ENCODE data around the gene TRNP1. TPM values are rescaled to one million over a fixed set of nuclear protein-coding genes. Genes with fewer than 3 reads are reported as not detected.
A peak's percentile ranks its signal among the peaks of the same experiment; 100 is the strongest.

Gene TRNP1
- total RNA-seq, 1 experiment from 2014 or later = 1.1 TPM

DNA sequence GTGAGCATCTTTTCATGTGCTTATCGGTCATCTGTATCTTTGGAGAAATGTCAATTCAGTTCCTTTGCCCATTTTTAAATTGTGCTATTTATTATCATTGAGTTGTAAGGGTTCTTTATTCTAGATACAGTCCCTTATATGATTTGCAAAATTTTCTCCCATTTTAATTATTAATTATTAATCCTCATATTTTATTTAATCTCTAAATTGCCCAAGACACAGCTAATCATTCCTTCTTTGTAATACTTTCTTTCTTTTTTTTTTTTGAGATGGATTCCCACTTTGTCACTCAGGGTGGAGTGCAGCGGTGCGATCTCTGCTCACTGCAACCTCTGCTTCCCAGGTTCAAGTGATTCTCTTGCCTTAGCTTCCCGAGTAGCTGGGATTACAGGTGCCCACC, 32.2 kb downstream of the TRNP1 start:
- DNase-seq (ENCODE audit: extremely low read depth, low read depth) = no peak

DNA sequence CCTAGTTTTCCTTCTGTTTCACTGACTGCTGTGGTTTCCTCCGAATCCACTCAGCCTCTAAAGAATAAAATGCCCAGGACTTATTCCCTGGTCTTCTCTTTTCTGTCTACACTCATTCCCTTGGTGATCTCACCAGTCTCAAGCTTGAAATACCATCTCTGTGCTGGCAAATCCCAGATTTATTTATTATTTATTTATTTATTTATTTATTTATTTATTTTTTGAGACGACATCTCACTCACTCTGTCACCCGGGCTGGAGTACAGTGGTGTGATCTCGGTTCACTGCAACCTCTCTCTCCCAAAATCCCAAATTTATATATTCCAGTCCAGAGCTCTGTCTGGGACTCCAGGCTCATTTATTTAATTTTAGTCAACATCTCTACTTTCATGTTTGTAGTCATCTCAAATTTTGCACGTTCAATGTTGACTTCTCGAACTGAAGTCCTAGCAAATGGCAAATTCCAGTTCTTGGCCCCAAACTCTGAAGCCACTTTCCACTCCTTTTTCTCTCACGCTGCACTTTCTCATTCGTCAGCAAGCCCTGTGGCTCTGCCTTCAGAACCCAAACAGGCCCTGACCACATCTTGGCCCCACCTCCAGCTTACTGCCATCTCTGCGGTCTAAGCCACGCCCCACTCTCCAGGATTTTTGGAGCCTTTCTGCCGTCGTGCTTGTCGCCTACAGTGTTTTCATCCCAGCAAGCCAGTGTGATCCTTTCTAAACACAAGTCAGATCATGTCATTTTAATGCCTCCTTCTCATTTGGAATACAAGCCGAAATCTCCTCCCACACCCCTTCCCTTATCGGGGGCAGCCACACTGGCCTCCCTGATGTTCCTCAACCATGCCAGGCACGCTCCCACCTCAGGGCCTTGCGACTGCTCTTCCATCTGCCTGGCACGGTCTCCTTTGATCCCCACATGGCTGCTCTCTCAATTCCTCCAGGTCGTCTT, 33.4 kb downstream of the TRNP1 start:
- no peak for DNase-seq (ENCODE audit: extremely low read depth, low read depth)

DNA sequence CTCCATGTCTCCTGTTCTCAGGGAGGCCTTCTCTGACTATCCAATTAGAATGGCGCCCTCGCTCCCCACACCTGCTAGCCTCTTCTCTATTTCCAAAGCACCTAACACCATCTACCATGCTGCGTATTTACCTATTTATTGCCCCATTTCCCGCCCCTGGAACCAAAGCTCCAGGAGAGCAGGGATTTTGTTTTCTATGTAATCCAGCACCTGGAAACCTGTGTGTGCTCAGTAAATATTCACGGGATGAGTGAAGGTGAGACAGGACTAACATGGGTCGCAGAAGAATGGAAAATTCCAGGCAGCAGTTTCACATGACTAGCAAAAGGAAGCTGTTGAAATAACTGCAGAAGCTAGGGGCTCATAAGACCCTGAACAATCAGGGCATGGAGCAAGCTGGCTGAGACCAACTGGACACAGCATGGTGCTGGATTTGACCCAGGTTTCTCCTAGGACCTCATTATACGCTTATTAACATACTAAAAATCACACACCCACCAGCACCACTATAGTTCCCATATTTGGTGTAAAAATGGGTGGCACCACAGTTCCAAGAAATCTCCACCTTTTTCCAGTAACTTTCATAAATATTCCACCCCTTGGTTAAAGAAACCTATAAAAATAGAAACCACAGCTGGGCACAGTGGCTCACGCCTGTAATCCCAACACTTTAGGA, 34.2 kb downstream of the TRNP1 start:
- no peak for DNase-seq (ENCODE audit: extremely low read depth, low read depth)

DNA sequence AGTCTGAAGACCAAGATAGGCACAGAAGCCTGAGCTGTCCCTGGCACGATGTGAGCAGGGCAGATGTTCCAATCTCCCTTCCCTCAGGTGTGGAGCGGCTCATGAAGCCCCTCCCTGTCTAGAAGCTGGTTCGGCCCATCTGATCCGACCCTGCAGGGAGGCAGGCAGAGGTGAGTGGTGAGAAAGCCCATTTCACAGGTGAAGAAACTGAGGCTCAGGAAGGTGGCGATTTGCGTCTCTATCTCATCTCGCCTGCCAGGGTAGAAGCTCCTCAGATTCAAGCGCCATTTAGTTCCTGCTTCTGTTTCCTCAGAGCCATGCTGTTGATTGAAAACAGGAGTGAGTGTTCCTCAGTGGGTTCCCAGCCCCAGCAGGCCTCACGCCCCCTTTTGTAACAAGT, 36.0 kb downstream of the TRNP1 start:
- no peak for DNase-seq (ENCODE audit: extremely low read depth, low read depth)

DNA sequence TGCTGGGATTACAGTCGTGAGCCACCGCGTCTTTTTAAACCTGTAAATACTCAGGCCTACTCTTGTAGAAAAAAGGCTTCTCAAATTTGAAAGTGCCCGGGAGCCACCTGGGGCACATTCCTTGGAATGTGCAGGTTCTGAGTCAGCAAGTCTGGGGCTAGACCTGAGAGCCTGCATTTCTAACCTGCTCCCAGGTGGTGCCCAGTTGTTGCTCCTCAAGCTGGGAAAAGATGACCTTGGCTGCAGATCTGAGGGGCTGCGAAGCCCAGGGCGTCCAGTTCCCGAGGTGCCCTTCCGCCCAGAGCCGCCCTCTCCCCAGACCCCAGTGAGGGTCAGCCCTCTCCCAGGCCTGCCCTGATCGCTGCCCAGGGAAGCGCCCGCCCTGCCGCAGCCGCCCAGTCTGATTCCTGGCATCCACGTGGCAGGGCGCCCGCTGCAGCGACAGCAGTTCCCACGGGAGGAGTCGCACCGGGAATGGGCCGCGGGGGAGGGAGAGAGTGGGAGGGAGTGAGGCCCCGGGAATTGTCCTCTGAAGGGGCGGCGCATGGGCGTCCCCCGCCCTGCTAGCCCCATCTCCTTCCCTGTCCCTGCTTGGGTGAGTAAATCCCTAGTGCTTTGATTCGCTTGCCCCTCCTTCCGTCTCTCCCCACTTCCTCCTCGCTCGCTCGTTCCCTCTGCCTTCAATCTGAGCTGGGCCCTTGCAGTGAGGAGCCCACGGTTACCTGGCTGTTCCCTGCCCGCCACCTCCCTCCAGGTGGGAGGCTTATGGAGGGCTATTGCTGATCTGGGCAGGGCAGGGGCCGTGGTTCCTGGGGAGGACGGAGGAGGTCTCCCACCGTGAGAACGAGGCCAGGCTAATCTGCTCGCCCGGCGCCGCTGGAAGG, 38.0 kb downstream of the TRNP1 start:
- no peak for DNase-seq (ENCODE audit: extremely low read depth, low read depth)

DNA sequence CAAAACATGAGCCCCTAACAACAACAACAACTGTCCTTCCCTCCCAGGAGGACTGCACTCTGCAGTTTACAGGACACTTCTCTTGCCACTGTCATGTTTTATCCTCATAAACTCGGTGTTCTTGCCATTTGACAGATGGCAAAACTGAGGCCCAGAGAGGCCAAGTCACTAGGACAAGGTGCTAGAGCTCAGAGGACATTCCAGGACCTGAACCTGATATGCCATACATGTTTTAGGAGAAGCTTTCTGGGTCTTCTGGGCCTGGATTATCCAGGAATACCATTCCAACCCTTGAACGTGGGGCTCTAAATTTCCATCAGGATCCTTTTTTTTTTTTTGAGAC, 38.6 kb downstream of the TRNP1 start:
- no peak for DNase-seq (ENCODE audit: extremely low read depth, low read depth)

DNA sequence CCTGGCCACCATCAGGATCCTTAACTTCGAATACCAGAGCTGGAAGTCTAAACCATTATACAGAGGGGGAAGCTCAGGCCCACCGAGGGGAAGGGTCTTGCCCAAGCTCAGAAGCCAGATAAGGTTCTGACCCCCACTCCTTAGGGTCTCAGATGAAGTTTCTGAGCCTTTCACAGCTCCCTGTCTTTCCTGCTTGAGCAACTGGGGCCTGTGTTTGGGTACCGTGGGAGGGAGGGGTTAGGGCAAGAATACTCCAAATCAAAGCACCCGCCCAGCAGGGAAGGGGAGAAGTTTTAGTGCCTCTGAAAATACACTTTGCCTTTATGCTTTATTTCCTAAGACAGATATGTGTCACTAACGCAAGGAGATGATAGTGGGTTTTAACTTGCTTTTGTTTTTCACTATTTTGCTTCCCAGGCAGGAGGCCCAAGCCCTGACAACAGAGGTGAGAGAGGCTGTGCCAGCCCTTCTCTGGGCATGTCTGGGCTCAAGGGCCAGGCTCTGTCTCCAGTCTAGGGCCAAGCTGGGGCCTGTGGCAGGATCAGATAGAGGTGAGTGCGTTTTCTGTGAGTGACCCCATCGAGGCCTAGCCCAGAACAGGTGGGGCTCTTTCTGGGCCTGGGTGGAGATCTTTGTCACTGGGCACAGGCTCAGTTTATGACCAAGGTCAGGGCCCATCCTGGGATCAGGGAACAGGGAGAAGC, 39.7 kb downstream of the TRNP1 start:
- DNase-seq (ENCODE audit: extremely low read depth, low read depth) = no peak

DNA sequence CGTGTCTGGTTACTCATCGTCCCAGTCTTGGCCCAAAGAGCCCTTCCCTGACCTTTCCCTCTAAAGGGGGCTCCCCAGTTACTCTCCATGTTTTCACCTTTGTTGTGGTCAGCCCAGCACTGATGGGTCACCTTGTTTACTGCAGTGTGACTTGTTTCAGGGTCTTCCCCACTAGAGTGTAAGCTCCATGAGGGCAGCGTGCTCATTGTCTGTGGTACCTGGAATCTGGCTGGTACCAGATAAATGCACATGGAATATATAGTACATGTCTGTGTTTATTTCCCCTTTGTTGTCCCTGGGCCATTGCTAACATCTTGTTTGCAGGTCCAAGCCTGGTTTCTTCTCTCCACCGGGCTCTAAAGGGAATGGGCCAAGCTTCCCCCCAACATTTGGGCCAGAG, 41.9 kb downstream of the TRNP1 start:
- no peak for DNase-seq (ENCODE audit: extremely low read depth, low read depth)

DNA sequence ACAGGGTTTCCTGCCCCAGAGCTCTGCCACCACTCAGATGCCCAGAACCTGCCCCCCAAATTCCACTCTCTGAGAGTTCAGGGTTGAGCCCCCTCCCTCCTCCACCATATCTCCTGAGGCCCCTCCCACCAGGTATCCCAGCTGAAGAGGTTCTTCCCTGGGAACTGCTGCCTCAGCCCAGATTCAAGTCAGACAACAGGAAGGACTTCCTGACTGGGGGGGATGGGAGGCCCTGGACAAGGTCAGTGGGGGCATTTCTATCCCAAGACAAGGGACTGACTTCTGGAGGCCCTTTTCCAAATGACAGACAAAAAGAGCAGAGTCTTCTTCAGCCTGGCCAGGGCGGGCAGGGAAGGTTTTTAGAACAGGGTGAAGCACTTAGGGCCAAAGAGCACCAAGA, 43.2 kb downstream of the TRNP1 start:
- DNase-seq (ENCODE audit: extremely low read depth, low read depth) = no peak

DNA sequence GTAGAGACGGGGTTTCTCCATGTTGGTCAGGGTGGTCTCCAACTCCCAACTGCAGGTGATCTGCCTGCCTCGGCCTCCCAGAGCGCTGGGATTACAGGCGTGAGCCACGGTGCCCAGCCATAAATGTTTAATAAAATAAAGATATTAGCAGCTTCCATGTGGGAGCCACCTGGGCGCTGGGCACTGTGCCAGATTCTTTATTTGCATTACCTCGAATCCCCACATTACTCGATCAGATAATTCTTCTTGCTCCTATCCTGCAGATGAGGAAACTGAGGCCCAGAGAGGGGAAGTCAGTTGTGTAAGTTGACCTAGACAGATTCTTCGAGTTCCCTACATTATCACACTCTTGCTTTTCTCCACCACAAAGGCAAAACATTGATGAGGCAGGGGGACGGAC, 44.0 kb downstream of the TRNP1 start:
- DNase-seq (ENCODE audit: extremely low read depth, low read depth) = no peak

DNA sequence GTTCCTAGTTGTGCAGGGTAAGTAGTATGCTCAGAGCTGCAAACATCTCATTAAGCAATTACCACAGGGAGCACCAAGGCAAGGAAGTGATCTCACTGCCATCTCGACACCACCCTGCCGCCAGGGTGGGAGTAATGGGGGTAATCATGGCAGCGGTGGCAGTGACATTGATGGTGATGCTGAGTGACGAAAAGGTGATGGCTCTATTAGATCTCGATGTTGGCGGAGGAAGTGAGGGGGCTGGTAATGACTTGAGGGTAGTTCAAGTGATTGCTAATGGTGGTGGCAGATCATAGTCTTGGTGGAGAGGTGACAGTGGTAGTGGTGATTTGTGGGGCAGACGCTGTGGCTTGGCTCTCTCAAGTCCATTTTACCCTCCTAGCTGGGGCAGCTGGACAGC, 44.5 kb downstream of the TRNP1 start:
- no peak for DNase-seq (ENCODE audit: extremely low read depth, low read depth)

DNA sequence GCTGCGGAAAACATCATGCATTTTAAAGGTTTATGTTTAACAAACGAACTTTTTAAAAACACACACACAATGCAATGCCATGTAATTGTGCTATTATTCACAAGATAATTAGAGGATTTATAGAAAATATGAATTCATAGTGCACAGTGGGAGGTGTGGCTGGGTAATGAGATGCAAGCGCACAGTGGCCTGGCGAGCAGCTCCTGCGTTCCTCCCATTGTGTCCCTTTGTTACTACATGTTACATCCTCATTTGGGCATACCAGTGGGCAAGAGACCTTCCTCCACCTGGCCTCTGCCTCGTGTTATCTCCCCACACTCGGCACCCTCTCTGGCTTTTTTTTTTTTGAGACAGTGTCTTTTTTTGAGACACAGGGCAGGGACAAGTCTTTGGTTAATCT, 49.2 kb downstream of the TRNP1 start:
- no peak for DNase-seq (ENCODE audit: extremely low read depth, low read depth)

DNA sequence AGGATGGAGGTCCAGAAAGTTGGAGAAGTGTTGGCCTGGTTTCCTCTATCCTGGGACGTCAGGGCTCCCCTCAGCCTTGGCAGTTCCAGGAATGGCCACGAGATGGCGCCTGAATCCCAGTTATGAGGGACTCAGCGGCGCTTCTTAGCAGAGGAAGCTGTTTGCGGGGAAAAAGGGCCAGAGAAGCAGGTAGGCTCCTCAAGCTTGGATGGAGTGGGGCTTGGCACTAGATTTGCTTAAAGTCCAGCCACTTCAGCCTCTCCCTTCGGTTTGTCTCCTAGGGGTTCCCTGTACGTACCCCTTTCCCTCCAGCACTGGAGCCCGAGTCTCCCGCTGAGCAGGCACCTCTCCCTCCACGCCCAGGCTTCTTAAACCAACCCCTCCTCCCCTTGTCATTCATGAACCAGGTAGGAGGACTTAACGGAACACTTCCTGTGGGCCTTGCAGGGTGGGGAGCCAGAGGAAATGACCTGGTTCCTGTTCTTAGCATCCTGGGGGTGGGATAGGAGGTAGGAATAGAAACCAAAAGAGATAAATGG, 51.2 kb downstream of the TRNP1 start:
- peak; percentile 78 for DNase-seq (ENCODE audit: extremely low read depth, low read depth)

DNA sequence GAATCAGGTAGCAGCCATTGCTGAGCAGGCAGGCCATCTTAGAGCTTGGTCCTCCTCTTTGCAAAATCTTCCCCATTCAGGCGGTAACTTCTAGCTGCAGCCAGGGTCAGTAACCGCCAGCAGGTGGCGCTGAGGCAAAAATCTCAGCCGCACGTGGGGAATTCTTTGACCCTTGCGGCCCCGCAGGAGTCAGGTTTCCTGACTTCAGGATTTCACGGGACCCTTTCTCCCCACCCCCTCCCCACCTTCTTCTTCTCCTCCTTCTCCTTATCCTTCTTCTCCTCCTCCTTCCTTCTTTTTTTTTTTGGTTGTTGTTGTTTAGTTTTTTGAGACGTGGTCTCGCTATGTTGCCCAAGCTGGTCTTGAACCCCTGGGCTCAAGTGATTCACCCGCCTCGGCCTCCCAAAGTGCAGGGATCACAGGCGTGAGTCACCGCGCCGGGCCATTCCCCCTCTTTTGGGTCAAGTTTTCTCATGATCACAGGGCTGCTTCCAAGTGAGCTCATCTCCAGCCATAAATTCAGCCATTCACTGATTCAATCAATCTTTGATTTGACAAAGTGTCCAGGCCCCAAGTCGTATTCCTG, 52.6 kb downstream of the TRNP1 start:
- peak; percentile 52 for DNase-seq (ENCODE audit: extremely low read depth, low read depth)

DNA sequence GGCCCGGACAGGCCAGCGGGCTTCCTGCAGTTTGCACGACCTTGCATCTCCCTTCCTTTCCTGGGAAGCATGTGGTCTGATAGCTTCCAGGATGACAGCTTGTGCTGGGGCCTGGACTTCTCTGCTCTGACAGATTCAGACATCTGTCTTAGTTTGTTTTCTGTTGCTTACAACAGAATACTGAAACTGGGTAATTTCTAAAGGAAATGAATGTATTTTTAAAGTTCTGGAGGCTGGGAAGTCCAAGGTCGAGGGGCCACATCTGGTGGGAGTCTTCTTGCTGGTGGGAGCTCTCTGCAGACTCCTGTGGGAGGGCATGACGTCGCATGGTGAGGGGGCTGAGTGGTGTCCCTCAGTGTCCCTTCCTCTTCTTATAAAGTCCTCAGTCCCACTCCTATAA, 54.4 kb downstream of the TRNP1 start:
- DNase-seq (ENCODE audit: extremely low read depth, low read depth) = no peak

DNA sequence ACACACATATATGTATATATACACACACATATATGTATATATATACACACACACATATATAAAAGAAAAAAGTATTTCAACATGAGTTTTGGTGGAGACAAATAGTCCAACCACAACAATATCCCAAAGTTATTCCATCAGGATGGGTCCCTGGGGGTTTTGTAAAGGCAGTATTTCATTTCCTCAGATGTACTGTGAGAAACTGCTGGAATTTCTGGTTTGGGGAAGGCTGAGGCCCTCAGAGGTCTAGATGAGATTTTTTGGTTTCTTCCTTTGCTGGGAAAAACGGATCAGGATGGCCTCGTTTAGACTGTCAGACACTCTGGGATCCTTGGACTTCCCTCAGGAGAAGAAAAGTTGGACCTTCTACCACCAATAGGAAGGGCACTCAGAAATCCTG, 55.6 kb downstream of the TRNP1 start:
- no peak for DNase-seq (ENCODE audit: extremely low read depth, low read depth)

DNA sequence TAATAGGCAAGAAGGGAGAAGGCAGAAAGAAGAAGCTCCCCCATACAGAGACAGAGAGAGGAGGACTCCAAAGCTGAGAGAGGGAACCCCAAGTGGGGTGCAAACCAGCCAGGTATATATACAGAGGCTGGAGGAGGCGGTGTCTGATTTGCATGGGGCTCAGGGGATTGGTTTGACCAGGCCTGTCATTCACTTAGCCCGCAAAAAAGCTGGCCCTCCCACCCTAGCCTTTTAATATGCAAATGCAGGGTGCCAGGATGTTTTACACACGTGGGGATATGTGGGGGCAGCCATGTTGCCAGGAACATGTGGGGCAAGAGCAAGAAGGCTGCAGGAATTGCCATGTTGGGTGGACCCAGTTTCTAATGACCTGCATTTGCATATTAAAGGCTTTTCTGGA, 56.1 kb downstream of the TRNP1 start:
- DNase-seq (ENCODE audit: extremely low read depth, low read depth) = no peak

Data from NCI-H460 (cell line).